Muscle of arm (tissue), 12 donors: ENCODE measurements around the gene SP100. TPM values are rescaled to one million over a fixed set of nuclear protein-coding genes. Genes with fewer than 3 reads are reported as not detected.
"Not testable (repeated sequence)": the region's sequence is repeated elsewhere in the genome, so short reads cannot be mapped to it uniquely, and the experiment has no call there.

Source experiments
- DNase-seq: peaks from one replicate; pipeline ENCODE4 v3.0.0-alpha.2; 2013
- polyA plus RNA-seq, 12 donors: library from polyadenylated mRNA; unstranded; fragments of 120-200 nt; gene quantifications; one replicate each; pipeline ENCODE4 v1.2.1, GENCODE V29; 2013; ENCODE audit not compliant: insufficient read length in 12 of 12

Gene SP100
- polyA plus RNA-seq, 12 donors = 16.3 to 46.5 (median 21.6) TPM; not detected in 1

GRCh38 chr2:230417436-230417835 lies 1.4 kb downstream of the SP100 start:
- DNase-seq = no peak

GRCh38 chr2:230418341-230419016 lies 2.5 kb downstream of the SP100 start:
- DNase-seq = no peak

GRCh38 chr2:230419181-230419580 lies 3.2 kb downstream of the SP100 start:
- DNase-seq = no peak

GRCh38 chr2:230422149-230422548 lies 6.1 kb downstream of the SP100 start:
- no peak for DNase-seq

- no peak for DNase-seq
Measured at GRCh38 chr2:230423851-230424458, 8.0 kb downstream of the SP100 start.

- DNase-seq = no peak
Measured at GRCh38 chr2:230425377-230425776, 9.4 kb downstream of the SP100 start.

GRCh38 chr2:230429513-230429912 lies 13.5 kb downstream of the SP100 start:
- no peak for DNase-seq

GRCh38 chr2:230430957-230431910 lies 15.2 kb downstream of the SP100 start:
- DNase-seq = no peak

- DNase-seq = no peak
Measured at GRCh38 chr2:230434677-230435324, 18.8 kb downstream of the SP100 start.

GRCh38 chr2:230435431-230435830 lies 19.4 kb downstream of the SP100 start:
- no peak for DNase-seq

- not testable (repeated sequence) for DNase-seq
Measured at GRCh38 chr2:230439121-230439520, 23.1 kb downstream of the SP100 start.

- no peak for DNase-seq
Measured at GRCh38 chr2:230439590-230439989, 23.6 kb downstream of the SP100 start.

GRCh38 chr2:230441227-230441897 lies 25.4 kb downstream of the SP100 start:
- DNase-seq = no peak

- DNase-seq = no peak
Measured at GRCh38 chr2:230443541-230443940, 27.5 kb downstream of the SP100 start.

GRCh38 chr2:230444832-230445231 lies 28.8 kb downstream of the SP100 start:
- no peak for DNase-seq

GRCh38 chr2:230447036-230447435 lies 31.0 kb downstream of the SP100 start:
- DNase-seq = no peak

GRCh38 chr2:230447455-230448451 lies 31.8 kb downstream of the SP100 start:
- DNase-seq = no peak

- no peak for DNase-seq
Measured at GRCh38 chr2:230449901-230450467, 34.0 kb downstream of the SP100 start.

GRCh38 chr2:230453006-230453405 lies 37.0 kb downstream of the SP100 start:
- DNase-seq = no peak
